HL-60/S4 treated with phorbol 12-myristate 13-acetate at 8.2 ng/mL for 4 days and 3 days (cell line): ENCODE measurements around the gene SLC39A5.
"Not testable (repeated sequence)": the region's sequence is repeated elsewhere in the genome, so short reads cannot be mapped to it uniquely, and the experiment has no call there.

Experiments used
- in situ Hi-C: fragments of 300-500 bp; cut with MboI; formaldehyde crosslinking; loops from 2 replicates; pipeline ENCODE4 v1.15.0; 2022; ENCODE audit warnings: low sequenced_read_pairs

Gene SLC39A5

DNA sequence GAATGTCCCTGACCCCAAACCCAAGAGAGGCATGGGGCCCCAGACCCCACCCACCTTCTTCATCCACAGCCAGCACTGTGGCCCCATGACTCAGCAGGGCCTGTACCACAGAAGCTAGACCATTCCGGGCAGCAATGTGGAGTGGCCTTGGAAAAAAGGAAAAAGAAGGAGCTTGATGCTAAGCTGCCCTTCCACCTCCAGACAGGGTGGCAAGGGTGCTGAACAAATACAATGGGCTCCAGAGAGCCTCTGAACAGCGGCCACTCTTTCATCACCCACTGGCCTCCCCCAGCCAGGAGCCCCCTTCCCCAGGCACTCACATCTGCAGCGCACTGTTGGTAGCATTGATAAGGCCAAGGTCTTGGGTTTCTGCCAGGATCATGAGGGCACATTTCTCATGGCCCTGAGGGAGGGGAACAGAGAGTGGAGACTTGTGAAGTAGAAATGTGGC is 13.9 kb downstream of the SLC39A5 start:
- in situ Hi-C loops, result no loop called here

DNA sequence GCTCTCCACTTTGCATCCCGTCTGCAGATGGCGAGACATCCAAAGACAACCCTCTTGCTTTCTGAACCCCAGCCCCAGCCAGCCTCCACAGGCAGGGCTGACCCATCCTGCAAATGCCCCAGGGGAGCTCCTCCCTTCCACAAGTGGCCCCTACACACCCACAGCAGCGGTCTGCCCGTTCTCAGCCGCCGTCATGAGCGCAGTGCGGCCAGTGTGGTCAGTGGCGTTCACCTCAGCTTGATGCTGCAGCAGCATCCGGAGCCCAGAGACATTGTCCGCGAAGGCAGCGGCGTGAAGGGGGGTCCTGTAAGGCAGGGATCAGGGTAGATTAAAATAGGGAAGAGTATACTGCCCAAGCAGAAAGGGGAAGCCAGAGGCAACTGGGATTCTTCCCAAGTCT is 14.6 kb downstream of the SLC39A5 start:
- in situ Hi-C loops, result no loop called here

GRCh38 chr12:56247923-56248322 is 18.1 kb downstream of the SLC39A5 start:
- in situ Hi-C loops, result no loop called here

DNA sequence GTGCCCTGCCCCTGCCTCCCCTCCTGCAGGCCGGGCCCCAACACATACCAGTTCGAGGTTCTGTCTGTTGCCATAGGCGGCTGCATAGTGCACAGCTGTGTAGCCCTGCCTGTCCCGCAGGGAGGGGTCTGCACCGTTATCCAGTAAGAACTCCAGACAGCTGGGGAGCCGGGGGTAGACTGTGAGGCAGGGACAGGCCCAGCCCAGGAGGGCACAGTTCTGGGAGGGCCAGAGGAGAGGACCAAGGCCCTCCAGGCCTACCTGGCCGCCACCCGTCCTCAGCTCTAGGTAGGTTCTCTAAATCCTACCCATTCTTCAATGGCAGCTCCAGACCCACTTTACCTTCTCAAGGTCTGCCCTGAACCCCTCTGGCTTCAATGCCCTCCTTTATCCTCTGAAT is 18.9 kb downstream of the SLC39A5 start:
- in situ Hi-C loops, result no loop called here

DNA sequence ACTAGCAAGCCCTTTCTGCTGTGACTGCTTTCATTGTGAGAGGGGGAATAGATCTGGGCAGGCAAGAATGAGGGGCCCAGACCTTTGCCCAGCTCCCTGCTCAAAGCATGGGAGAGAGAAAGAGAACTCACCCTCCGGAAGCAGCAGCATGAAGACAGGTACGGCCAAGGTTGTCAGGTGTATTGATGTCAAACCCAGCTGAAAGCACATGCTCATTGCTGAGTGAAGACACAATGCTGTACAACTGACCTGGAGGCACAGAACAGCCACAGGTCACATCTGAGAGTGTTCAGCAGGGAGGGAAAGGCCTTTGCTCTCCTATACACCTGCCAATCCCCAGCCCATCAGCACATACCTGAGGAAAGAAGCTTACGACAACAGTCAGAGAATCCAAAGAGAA is 22.8 kb downstream of the SLC39A5 start:
- in situ Hi-C loops, result no loop called here

GRCh38 chr12:56253091-56253490 is 23.2 kb downstream of the SLC39A5 start:
- in situ Hi-C loops, result no loop called here

- in situ Hi-C loops, result no loop called here
Observed at GRCh38 chr12:56255671-56256070, 25.8 kb downstream of the SLC39A5 start.

DNA sequence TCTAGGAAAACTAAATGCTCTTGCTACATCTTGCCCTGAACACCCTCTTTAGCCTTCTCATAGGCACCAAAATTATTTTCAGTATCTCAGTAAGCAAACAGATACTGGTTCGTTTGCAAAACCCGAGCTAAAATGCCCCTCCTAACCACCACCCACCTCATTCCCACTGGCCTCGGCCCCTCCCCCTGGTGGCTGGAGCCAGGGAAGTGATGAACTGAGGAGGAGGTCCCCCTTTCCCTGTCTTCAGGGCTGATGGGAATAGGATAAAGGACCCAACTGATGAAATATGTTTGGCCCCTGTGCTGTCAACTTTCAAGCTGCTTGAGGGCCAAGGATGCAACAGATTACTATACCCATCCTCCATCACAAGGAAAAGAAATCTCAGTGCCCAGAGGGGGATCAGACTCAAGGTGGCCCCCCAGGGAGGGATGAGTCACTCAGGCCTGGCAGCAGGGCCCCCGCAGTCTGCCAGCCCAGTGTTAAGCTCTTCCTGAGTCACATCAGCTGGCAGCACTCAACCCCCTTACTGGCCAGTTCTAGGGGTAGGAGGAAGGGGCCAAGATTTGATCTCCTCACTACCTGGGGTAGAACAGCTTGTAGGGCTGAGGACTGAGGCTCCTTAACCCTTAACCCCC is 26.6 kb downstream of the SLC39A5 start:
- in situ Hi-C loops, result no loop called here

DNA sequence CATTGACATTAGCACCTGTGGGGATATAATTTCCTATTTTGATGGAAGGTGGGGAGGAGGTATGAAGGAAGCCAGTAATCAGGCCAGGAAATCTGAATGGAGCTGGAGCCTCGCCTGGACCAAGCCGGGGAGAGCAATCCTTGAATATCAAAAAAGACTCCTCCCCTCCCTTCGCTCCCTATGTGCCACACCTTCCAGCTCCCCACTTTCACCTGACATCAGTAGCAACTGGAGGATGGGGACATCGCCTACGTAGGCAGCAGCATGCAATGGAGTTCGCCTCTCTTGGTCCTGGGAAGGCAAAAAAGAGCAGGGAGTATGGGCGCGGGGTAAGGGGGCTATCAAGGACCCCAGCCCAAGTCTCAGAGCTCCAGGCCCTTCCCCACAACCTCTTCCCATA is 27.2 kb downstream of the SLC39A5 start:
- in situ Hi-C loops, result no loop called here

DNA sequence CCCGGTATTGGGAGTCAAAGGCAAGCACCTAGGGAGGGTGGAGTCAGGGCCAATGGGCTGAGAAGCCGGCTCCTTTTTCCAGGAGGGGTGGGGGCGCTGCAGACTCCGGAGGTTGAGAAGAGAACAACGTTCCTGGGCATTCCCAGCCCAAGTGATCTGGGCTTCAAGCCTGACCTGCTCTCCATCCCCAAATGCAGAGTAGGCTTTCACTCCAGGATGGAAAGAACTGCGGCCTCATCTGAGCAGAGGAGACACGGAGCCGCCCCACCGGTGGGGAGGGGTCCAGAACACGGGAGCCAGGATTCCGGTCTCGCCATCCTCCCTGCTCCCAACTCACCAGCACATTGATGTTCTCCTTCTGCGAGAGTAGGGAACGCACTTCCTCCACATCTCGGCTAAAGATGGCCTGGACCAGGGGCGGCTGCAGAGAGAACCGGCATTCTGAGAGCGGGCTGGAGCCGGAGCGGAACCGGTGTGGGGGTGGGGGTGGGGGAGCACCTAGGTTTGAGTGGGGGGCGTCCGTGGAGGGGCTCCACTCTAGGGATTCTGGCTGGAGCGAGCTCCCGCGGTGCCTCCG is 27.7 kb downstream of the SLC39A5 start:
- in situ Hi-C loops, result no loop called here

- in situ Hi-C loops, result no loop called here
Observed at GRCh38 chr12:56258068-56258819, 28.4 kb downstream of the SLC39A5 start, which contains the start of gene ANKRD52. Gene ANKRD52, minus strand, starts transcription at chr12:56258384. Its CDS starts 115 bp downstream, at chr12:56258269.

GRCh38 chr12:56258820-56259183 is 29.0 kb downstream of the SLC39A5 start:
- in situ Hi-C loops, result no loop called here

DNA sequence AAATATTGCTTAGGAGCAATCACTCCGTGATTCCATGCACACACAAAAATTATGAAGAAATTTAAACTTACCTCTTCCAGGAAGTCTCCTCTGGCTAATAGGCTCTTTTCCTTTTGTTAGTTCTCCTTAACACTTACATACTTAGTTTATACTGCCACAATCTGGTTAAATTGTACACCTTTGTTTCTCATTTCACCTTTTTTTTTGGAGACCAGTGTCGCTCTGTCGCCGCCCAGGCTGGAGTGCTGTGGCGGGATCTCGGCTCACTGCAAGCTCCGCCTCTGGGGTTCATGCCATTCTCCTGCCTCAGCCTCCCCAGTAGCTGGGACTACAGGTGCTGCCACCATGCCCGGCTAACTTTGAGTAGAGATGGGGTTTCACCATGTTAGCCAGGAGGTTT is 30.5 kb downstream of the SLC39A5 start:
- in situ Hi-C loops, result no loop called here

DNA sequence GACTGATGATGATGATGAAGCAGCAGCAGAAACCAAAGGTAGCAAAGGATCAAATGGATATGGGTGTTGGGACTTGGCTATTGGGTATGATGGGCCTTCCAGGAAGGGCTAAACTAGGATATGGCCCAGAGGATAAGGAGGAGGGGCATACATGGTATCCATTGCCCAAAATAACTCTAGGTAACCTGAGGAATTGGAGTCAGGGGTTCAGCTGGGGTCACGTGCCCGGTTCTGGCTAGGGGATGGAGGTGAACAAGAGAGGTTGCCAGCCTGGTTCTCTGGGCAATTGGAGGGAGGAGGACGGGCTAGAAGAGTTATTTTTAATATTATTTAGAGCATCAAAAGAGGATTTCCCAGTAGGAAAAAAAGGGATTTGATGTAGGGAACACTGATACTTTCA is 31.1 kb downstream of the SLC39A5 start:
- in situ Hi-C loops, result no loop called here

DNA sequence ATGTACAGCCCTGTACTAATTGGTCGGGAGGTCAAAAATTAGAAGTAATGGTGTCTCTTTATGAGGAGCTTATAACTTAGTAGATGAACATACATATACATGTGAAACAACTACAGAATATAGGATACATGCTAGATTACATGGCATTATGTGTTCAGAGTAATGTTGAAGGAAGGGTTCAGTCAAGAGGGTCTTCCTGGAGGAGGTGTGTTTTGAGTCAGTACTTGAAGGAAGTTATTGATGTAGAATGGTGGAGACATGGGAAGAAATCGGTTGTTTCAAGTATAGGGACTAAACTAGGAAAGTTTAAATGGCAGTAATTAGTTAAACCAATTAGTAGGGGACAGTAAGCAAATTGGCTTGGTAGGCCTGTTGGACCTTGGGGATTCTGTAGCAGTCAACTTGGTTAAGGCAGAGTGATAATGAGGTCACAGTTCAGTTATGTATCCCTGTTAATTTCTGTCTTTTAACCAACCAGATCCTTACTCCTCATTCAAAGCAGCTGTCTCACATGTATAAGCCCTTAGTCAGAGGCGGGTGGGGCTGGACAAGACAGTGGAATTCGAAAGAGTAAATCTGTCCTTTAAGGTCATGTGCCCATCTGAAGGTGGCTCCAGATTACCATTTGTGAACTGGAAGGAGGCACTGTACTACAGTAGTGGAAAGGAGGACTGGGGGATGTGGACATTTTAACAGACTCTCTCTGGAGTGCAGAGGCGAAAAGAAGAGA is 31.8 kb downstream of the SLC39A5 start:
- in situ Hi-C loops, result no loop called here

GRCh38 chr12:56262955-56263354 is 33.1 kb downstream of the SLC39A5 start:
- in situ Hi-C loops, result not testable (repeated sequence)

DNA sequence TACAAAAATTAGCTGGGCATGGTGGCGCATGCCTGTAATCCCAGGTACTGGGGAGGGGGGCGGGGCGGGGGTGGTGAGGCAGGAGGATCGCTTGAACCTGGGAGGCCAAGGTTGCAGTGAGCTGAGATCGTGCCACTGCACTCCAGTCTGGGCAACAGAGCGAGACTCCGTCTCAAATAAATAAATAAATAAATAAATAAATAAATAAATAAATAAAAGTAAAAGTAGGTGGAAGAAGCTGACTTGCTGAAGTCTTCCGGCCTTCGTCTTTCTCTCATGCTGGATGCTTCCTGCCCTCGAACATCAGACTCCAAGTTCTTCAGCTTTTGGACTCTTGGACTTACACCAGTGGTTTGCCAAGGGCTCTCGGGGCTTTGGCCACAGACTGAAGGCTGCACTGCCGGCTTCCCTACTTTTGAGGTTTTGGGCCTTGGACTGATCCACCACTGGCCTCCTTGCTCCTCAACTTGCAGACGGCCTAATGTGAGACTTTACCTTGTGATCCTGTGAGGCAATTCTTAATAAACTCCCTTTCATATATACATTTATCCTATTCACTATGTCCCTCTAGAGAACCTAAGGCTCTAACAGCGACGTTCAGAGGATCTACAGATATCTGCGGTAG is 36.3 kb downstream of the SLC39A5 start:
- in situ Hi-C loops, result not testable (repeated sequence)

DNA sequence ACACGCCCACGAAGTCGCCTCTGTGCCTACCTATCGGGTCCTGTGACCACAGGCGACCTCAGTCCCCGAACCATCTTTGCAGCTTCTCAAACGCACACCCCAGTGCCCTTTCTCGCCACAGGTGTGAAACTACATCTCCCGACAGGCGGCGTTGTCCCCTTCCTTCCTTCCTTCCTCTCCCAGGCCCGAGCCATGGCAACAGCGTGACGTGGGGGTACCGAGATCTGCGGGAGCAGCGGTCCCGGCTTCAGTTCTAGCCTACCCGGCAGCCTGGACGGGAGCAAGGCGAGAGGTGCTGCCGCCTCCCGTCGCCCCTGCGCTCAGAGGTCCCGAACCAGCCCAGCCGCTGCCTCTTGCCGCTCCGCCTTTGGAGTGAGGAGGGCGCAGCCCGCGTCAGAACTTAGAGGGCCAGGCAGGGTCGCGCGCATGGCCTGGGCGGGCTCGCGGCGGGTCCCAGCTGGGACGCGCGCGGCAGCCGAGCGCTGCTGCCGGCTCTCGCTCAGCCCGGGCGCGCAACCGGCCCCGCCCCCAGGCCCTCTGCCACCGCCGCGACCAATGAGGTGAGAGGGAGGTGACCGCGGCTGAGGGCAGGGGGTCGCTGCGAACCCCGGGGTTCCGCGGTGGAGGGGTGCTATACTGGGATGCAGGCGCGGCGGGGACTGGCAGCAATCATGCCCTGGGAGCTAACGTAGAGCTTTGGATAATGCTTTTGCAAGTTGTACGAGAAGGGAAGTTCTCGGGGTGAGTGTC is 37.0 kb downstream of the SLC39A5 start, which contains the start of gene COQ10A:
COQ10A (plus strand) TSS at position 250 of the 750 bp plus-strand sequence; CDS start at position 427, 177 bp downstream.
- in situ Hi-C loops, result no loop called here

GRCh38 chr12:56267443-56268071 is 37.7 kb downstream of the SLC39A5 start:
- in situ Hi-C loops, result no loop called here

- in situ Hi-C loops, result no loop called here
Observed at GRCh38 chr12:56271031-56271430, 41.2 kb downstream of the SLC39A5 start.
